Gastroesophageal sphincter (tissue), 3 donors: ENCODE data around the gene NLRP5.

Experiments used
- CTCF ChIP-seq, 4 experiments: fragments of 200-600 bp in 2 of 4; fragments of 450-650 bp in 2 of 4; sonication (generic) in 1 of 4; IDR thresholded peaks; one replicate each; pipeline ENCODE4 v1.5.1; 2017 to 2019; ENCODE audit warnings: antibody characterized with exemption in 4 of 4, mild to moderate bottlenecking in 2 of 4, moderate library complexity in 2 of 4
- POLR2A ChIP-seq, 2 donors: fragments of 450-650 bp; IDR thresholded peaks; one replicate each; pipeline ENCODE4 v1.6.1; 2017; ENCODE audit warnings: antibody characterized with exemption in 2 of 2, mild to moderate bottlenecking in 2 of 2, moderate library complexity in 1 of 2
- POLR2AphosphoS5 ChIP-seq: sonication (generic); formaldehyde crosslinking; IDR thresholded peaks from one replicate; pipeline ENCODE4 v1.6.1; 2017; ENCODE audit warnings: antibody characterized with exemption

DNA sequence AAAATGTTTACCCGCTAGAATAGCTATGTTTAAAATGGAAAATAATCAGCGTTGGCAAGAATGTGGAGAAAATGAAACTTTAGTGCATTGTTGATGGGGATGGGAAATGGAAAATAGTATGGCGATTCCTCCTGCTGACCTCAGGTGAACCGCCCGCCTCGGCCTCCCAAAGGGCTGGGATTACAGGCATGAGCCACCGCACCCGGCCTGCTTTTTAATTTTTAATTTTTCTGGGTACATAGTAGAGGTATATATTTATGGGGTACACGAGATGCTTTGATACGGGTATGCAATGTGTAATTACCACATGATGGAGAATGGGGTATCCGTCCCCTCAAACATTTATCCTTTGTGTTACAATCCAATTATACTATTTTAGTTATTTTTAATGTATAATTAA lies 46.3 kb upstream of the NLRP5 start:
- TF ChIP-seq POLR2AphosphoS5, result no peak
- no peak for TF ChIP-seq POLR2A (IDR thresholded peaks at IDR 0.05)
- no peak for TF ChIP-seq CTCF (IDR thresholded peaks at IDR 0.05)
